HG03571 (cell line): ENCODE results near the gene HOATZ.

Experiments used
- ATAC-seq: cut with Tn5 transposase; IDR thresholded peaks from one replicate; pipeline ENCODE4 v1.9.1; 2021; ENCODE audit not compliant: unreplicated experiment

The HOATZ gene

DNA sequence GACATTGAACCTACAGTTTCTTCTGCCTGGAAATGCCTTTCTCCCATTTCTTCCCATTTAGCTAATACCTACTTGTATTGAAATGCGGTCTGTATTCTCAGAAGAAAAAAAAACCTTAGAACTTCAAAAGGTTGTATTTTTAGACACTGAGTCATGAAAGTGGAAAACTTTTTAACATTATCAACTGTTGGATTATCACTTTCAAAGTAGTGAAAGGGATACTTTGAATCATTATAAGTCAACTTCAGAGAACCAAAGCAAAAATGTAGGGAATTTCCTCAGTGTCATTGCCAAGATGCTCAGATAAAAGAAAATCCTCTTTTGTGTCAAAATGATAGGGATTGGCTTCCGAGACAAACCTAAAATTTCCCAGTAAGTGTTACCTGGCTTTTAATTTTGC is 6.6 kb downstream of the HOATZ start:
- ATAC-seq, result no peak

DNA sequence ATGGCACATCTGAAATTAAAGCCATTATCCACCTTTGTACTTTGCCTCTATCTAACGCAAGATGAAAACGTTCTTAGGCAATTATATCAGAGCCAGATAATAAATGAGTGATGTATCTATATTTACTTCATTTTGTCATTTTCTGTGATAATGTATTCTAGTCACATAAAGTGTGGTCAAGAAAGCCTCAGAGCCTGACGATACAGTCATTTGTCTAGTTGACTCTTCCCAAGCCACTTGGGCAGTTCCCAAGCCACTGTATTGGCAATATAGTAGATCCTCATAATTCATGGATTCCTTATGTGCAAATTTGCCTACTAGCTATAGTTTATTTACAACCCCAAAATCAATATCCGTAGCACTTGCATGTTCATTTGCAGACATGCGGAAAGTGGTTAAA is 7.8 kb downstream of the HOATZ start:
- ATAC-seq, result no peak

DNA sequence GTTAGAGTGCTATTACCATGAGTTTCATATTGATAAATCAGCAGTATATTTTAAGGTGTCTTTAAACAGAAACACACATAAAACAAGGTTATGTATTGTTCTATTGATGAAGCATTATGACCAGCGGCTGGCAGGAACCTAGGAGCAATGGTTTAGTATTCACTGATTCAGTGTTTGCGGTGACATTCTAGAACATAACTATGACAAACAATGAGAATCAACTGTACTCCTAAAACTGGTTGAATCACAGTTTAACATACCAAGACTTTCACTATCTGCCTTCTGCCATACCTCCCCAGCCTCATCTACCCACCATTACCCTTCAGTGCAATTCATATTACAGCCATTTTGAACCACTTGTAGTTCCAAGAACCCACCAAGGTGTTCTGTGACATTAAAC is 8.8 kb downstream of the HOATZ start:
- no peak for ATAC-seq

DNA sequence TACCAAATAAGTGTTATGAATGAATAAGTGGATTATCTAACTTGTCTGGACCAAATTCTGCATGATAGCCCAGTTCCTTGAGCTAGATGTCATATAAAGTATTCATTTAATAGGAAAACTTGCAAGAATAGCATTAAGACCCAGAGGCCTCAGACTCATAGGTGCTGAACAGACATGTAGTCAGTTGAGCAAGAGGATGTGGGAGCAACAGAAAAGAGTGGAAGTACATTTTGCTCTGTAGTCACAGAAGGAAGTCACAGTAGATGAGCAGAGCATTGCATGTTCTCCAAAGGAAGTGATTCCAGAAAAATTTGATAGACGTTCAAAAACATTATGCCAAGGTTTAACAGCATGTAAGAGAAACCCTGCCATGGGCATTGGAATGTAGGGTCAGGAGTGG is 9.5 kb downstream of the HOATZ start:
- ATAC-seq, result no peak

DNA sequence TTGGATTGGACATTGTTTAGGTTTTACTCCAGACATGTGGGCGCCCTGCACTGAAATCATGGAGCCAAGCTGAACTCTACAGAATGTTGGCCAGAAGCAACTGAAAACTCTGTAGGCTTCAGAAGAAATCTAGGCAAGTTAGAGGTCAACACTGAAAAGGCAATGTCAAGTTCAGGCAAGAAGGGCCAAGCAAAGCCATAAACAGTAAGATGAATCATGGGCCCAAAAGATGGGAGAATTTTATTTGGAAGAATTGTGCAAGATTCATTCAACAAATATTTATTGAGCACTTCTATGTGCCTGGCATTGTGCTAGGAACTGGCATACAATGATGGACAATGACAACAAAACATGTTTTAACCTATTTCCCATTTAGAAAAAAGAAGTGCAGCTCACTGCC is 10.9 kb downstream of the HOATZ start:
- no peak for ATAC-seq

DNA sequence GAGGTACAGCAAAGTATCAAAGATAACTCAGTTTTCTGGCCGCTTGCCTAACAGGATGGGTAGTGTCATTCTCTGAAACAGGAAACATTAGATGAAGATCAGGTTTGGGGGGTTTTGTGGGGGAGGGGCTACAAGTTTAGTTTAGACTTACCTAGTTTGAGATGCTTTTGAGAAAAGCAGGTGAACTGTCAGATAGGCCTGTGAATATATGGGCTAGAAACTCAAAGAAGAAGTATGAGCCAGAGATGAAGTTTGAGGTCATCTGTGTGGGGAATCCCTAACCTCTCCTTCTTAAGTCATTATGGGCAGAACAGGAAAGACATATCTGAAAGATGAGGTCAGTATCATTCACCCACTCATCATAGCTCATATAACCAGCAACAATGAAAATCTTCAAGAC is 11.9 kb downstream of the HOATZ start:
- ATAC-seq, result no peak

DNA sequence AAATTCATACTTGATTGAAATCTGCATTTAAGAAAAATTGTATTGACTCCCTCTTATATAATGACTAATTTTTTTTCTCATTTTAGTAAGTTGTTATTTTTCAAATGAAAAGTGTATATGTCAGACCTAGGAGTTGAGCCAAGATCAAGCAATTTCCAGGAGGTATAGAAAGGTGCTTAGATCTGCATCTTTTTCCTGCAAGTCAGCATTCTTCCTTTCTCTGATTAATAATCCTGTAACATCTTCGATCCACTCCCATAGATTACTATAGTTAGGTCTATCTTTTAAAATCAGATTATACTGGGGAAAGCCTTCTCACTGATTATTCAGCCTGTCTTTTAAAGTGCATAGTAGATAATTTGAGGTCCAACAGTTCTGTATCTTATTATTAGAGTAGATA is 12.7 kb downstream of the HOATZ start:
- no peak for ATAC-seq

DNA sequence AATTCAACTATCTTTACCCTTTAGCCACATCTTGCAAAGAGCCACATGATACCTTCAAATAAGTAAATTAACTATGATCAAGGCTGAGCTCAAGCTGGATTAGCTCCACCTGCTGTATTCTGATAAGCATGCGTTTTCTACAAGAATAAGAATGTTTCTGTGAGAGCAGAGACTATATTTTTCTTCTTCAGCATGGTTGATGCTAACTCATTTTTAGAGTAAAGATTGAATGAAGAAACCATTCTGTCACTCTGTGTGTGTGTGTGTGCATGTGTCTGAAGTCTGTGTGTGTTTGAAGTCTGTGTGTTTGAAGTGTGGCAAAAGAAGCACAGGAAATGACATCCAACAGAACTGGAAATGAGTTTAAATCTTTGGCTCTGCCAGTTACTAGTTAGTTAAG is 14.0 kb downstream of the HOATZ start:
- ATAC-seq, result no peak

DNA sequence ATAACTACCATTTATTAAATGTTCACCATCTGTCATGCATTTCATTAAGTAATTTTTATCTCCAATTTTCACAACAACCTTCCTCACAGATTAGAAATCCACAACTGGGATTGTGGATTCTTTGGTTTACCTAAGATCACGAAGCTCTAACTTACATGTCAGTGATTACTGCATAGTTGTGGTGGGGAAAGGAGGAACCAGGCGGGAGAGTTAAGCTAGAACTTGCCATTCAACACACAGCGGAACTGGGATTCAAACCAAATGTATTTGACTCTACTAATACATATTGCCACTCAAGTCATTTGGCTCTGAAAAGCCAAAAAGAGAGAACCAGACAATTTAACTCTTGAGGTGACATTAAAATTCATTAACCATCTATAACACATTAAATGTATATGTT is 15.5 kb downstream of the HOATZ start:
- ATAC-seq, result no peak

DNA sequence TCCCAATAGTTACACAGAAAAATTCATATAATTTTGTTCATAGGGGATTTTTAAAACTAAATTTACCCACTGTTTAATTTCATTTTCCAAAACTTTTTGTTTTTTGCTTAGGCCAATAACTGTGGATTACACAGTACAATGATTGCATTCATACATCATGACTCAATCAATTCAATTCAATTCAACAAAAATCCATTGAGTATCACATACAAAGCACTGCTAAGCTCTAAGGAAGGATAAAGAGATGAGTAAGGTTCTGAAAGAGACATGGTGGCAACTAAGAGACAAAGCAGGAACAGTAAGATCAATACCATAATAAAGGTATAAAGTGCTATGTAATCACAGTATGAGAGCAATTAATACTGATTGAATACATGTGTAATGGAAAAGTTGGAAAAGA is 16.6 kb downstream of the HOATZ start:
- no peak for ATAC-seq

DNA sequence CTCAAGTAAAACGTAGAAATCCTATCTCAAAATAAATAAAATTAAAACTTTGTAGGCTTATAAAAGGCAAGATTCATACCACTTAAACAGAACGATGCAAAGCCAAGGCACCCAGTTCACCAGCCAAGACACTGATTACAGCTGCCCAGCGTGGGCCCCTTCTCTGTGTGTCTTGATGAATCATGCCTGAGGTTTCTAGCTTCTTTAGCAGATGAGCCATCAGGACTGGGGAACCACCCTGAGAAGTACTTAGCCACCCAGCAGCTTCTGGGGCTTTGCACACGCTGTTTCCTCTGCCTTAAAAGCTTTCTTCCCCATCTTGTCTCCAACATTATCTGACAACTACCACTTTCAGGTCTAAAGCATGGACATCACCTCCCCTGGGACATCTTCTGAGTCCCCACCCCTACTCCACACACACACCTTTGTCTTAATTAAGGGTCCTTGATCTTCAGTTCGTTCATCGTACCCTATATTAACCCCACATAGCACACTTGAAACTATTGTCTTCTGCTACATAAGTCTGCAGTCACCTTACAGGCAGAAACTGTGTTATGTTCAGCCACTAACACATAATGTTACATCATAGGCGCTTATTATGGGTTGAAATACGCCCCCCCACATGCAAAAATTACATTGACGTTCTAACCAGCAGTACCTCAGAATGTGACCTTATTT is 17.2 kb downstream of the HOATZ start:
- no peak for ATAC-seq

DNA sequence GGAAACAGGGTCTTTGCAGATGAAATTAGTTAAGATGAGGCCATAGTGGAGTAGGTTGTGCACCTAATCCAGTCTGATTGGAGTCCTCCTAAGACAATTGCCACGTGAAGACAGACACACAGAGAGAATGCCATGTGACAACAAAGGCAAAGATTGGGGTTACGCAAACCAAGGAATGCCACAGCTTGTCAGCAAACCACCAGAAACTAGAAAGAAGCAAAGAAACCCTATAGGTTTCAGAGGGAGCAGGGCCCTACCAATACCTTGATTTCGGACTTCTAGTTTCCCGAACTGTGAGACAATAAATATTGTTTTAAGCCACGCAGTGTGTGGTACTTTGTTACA is 17.8 kb downstream of the HOATZ start:
- ATAC-seq, result no peak

DNA sequence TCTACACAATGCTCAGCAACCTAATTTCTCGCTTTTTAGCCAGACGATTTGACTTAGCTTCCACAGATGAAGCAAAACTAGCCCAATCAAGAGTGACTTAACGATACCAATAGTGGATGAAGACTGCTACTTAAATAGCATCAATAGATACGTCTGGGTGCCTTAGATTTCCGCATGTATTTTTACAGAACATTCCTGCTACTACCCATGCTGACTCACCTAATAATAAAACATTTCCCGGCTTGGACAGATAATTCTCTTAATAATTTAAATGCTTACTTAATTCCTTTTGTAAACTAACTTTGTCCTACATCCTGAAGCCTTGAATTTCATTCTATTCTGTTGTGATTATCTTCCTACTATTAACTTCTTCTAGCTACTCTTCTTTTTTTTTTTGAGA is 20.7 kb downstream of the HOATZ start:
- ATAC-seq, result no peak

DNA sequence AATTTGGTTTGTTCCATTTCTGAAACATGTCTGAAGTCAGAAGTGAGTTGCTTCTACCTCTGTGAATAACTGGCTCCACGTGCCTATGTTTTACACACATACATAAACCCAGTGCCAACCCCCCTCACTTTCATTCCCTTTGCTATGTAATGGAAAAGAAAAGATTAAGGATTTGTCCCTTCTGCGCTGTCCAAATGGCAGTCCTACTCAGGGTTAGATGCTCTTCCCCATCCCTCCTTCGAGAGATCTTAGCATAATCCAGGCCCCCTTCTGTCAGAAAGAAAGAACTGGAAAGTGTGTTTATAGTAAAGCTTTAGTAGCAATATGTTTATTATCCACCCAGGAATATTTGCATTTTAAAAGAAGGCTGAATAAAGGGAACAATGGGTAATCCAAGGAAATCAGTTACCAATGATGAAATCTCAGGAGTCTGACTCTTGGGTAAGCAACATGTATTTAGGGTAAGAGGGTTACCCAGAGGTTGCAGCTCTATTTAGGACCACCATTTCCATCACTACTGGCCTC is 22.8 kb downstream of the HOATZ start:
- no peak for ATAC-seq

DNA sequence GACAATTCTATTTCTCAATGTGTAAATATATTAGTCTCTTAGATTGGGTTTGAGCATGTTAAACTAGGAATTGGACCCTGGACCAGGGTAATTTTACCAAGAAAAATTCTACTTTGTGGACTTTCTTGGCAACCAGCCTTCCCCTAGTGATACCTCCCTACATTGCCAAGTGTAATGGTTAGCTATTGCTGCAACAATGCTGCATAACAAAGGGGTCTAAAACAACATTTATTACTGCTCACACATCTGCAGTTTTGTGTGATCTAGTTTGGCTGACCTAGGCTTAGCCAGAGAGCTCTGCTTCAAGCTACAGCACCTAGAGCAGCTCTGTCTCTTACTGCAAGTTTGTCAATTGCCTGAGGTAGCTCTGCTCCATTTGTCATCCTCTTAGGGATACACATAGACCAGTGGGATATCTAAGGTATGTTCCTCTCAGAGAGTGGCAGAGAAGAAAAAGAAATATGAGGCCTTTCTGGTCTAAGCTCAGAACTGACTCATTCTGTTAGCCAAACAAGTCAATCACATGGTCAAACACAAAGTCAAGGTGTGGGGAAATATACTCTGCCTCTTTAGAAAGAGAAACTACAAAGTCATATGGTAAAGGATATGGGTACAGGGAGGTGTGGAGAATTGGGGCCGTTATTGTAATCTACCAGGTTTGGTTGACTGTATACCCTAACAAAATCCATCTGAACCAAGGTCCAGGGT is 24.0 kb downstream of the HOATZ start:
- ATAC-seq, result no peak

DNA sequence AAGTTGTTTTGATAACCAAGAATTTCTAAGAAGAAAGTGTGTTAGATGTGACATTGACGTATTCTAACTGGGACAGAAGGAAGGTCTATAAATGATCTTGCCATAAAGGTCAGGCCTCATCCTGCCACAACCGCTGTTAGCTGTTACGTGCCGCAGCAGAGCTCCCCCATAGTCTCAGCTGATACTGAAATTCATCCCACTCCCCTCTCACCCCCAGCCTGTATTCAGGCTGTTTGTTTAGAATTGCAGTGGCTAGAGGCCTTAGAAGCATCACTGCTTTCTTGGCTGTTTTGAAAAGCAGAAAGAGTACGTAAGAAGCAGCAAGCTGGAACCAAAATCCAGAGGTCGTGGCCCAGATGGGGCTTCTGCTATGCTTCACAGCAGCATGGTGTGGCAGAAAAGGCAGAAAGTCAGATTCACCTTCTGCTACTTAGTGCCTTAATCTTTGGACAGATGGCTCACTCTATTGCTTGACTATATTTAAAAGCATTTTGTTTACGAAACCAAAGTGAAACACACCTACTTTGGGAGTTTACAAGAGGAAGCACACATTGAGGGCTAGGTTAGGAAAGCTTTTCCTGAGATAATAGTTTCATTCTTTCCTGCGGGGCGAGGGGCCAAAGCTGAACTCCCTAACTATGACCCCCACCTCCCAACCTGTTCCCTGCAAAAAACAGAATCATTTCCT is 25.0 kb downstream of the HOATZ start:
- no peak for ATAC-seq

DNA sequence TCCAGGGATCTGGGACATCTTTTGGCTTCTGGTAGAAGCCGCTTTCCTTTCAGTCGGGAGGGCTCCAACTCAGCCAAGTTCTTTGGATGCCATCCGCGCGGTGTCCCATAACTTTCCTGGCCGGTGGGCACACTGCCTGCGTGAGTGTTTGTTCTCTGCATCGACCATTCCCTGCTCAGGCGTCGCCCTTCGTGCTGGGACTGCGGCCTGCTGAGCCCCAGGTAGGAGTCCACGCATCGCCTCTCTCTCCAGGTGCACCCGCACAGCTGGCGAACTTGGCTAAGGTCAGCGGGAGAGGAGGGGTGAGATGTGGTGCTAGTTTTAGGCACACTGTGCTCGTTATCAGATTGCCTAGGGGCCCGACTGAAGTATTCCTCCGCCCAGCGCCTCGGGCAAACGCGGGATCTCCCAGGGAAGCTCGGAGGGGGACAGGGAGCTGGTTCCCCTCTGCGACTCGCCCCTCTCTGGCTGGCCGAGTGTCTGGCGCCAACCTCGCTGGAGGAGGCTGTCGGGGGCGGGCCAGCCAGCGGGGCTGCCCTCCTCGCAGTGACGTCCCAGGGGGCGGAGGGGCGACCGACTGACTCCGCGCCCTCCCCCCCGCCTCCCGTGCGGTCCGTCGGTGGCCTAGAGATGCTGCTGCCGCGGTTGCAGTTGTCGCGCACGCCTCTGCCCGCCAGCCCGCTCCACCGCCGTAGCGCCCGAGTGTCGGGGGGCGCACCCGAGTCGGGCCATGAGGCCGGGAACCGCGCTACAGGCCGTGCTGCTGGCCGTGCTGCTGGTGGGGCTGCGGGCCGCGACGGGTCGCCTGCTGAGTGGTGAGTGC is 25.7 kb downstream of the HOATZ start, which contains the start of gene LAYN:
Gene LAYN, plus strand, starts transcription at position 607 of the 823 bp plus-strand sequence. Its CDS starts 124 bp downstream, at position 731.
- no peak for ATAC-seq

DNA sequence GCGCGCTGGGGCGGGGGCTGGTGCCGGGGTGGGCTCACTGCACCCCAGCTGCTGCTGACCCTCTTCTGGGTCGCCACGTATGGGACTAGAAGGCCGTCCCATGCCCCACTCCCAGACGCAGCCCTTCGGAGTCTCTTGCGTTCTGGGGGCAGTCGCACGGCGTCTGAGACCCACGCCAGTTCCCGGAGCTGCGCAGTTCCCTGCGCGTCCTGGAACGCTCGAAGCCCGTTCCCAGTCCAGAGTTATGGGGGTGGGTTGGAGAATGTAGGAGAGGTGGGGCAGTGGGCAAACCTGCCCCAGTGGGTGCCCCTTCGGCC is 26.3 kb downstream of the HOATZ start:
- ATAC-seq, result no peak

DNA sequence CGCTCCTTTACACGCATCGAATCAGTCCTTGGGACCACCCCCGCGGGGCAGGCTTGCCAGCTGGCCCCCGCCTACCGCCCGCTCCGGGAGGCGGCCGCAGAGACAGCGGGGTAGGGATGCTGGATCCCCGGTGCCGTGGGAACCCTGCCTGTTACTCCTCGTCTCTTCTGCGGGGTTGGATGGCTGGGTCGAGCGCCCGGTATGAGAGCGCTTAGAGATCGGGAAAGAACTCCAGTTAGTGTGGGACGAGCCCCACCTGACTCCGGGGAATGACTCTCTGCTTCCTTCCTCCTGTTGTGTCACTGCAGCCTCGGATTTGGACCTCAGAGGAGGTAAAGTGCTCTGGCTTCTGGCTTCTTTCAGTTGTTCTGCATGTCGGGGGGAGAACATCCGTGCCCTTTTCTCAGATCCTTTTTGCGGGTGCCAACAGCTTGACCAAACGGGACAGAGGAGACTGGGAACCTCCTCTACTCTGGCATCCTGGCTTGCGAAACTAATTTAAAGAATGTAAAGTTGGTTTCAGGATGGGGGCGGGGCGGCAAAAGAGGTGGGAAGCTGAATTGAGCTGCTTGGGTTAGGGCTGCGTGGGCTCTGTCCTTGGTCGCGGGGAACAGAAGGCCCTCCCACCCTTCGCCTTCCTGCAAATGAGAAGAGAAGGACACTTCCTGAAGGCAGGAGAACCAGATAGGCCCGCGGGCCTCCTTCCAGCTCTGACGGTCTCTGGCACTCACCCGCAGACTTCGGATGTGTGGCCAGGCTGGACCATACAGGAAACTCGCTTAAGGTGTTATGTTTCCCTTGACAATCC is 26.9 kb downstream of the HOATZ start:
- ATAC-seq, result no peak

DNA sequence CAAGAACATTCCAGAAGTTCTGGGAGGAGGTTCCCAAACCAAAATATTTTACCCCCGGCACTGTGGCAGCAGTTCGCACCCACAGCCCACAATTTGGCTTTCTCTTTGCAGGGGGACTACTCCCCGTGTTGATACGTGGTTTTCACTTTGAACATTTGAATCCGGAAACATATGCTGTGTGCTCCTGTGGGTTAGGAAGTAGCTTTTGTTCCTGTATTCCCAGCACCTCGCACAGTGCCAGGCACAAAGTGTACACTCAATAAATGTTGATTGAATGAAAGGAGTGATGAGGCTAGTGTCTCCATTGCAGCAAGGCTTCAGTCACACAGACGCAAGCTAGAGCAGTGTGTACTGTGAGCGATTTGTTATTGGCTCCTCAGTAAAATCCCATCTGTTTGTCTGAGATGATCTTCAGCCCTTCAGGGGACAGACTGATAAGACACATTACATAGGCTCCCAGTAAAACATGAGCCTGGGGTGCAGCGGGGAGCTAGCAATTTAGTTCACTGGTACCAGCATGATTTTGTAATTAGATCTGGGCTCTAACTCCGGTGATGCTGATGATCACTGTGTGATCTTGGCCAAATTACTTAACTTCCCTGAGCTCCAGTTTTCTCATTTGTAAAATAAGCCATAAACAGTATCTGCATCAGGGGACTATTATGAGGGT is 28.2 kb downstream of the HOATZ start:
- no peak for ATAC-seq
